Sigmoid colon (tissue), 4 donors: ENCODE results near the gene GBF1.
"Not testable (repeated sequence)": the region's sequence is repeated elsewhere in the genome, so short reads cannot be mapped to it uniquely, and the experiment has no call there.

ENCODE experiments used
- EP300 ChIP-seq, 4 donors: sonication (generic); formaldehyde crosslinking; IDR thresholded peaks; one replicate each; pipeline ENCODE4 v1.6.1; 2017; ENCODE audit warnings: antibody characterized with exemption in 4 of 4
- POLR2A ChIP-seq, 2 donors: fragments of 450-650 bp; IDR thresholded peaks; one replicate each; pipeline ENCODE4 v1.6.1; 2016; ENCODE audit warnings: antibody characterized with exemption in 2 of 2, mild to moderate bottlenecking in 2 of 2, moderate library complexity in 2 of 2
- POLR2AphosphoS5 ChIP-seq, 4 donors: sonication (generic); formaldehyde crosslinking; IDR thresholded peaks; one replicate each; pipeline ENCODE4 v1.6.1; 2017; ENCODE audit warnings: antibody characterized with exemption in 4 of 4
- TF ChIP-seq, protein P1 (sequence below), 4 experiments: fragments of 450-650 bp in 3 of 4; fragments of 200-600 bp in 1 of 4; IDR thresholded peaks; one replicate each; pipeline ENCODE4 v1.5.1; 2016 to 2019; ENCODE audit warnings: antibody characterized with exemption in 4 of 4, mild to moderate bottlenecking in 3 of 4, moderate library complexity in 2 of 4

DNA sequence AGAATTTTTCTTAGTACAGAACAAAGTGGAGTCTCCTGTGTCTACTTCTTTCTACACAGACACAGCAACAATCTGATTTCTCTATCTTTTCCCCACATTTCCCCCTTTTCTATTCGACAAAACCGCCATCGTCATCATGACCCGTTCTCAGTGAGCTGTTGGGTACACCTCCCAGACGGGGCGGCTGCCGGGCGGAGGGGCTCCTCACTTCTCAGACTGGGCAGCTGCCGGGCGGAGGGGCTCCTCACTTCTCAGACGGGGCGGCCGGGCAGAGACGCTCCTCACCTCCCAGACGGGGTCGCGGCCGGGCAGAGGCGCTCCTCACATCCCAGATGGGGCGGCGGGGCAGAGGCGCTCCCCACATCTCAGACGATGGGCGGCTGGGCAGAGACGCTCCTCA, 56.0 kb downstream of the GBF1 start:
- not testable (repeated sequence) for TF ChIP-seq POLR2A, POLR2AphosphoS5, EP300 (IDR thresholded peaks at IDR 0.05)
- TF ChIP-seq, protein P1, sequence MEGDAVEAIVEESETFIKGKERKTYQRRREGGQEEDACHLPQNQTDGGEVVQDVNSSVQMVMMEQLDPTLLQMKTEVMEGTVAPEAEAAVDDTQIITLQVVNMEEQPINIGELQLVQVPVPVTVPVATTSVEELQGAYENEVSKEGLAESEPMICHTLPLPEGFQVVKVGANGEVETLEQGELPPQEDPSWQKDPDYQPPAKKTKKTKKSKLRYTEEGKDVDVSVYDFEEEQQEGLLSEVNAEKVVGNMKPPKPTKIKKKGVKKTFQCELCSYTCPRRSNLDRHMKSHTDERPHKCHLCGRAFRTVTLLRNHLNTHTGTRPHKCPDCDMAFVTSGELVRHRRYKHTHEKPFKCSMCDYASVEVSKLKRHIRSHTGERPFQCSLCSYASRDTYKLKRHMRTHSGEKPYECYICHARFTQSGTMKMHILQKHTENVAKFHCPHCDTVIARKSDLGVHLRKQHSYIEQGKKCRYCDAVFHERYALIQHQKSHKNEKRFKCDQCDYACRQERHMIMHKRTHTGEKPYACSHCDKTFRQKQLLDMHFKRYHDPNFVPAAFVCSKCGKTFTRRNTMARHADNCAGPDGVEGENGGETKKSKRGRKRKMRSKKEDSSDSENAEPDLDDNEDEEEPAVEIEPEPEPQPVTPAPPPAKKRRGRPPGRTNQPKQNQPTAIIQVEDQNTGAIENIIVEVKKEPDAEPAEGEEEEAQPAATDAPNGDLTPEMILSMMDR (IDR thresholded peaks at IDR 0.05): not testable (repeated sequence)
